Fibroblast of lung (primary cell): Measurements from ENCODE around the gene DGCR8. TPM values are rescaled to one million over a fixed set of nuclear protein-coding genes. Genes with fewer than 3 reads are reported as not detected.

ENCODE experiments used
- DNase-seq, 2 donors: peaks; one replicate each; pipeline versions ENCODE4 v3.0.0 to v3.0.0-alpha.2; 2010; ENCODE audit warnings: low read depth in 2 of 2
- H2AFZ ChIP-seq: 2 replicates; pipeline ENCODE4 v1.5.1; 2012; ENCODE audit warnings: low read length, control low read depth, inconsistent platforms
- H3K27ac ChIP-seq: 2 replicates; pipeline ENCODE4 v1.5.1; 2011; ENCODE audit warnings: low read length, control low read depth; ENCODE audit not compliant: insufficient read depth
- H3K27me3 ChIP-seq: 2 replicates; pipeline ENCODE4 v1.5.1; 2011; ENCODE audit warnings: mild to moderate bottlenecking, low read length; ENCODE audit not compliant: control insufficient read depth, insufficient read depth
- H3K36me3 ChIP-seq: 2 replicates; pipeline ENCODE4 v1.5.1; 2011; ENCODE audit warnings: low read length; ENCODE audit not compliant: control insufficient read depth, insufficient read depth
- H3K4me1 ChIP-seq: 2 replicates; pipeline ENCODE4 v1.5.1; 2011; ENCODE audit warnings: low read length; ENCODE audit not compliant: control insufficient read depth, insufficient read depth; ENCODE audit errors: extremely low read depth
- H3K4me2 ChIP-seq: 2 replicates; pipeline ENCODE4 v1.5.1; 2011; ENCODE audit warnings: low read length, control low read depth; ENCODE audit not compliant: insufficient read depth; ENCODE audit errors: extremely low read depth
- H3K4me3 ChIP-seq, 4 experiments: fragments of 200-600 bp in 1 of 4; sonication (generic) in 1 of 4; replicated peaks in 1 of 4; 2 replicates each; pipeline ENCODE4 v1.5.1; 2011 to 2016; ENCODE audit warnings: low read length in 4 of 4, low read depth in 3 of 4, mild to moderate bottlenecking in 3 of 4, control low read depth in 2 of 4, inconsistent platforms in 1 of 4, mixed read lengths in 1 of 4; ENCODE audit not compliant: insufficient read depth in 1 of 4; ENCODE audit errors: control extremely low read depth in 1 of 4
- H3K79me2 ChIP-seq: 2 replicates; pipeline ENCODE4 v1.5.1; 2012; ENCODE audit warnings: mild to moderate bottlenecking, low read length, inconsistent platforms; ENCODE audit not compliant: control insufficient read depth, insufficient read depth
- H3K9ac ChIP-seq: 2 replicates; pipeline ENCODE4 v1.5.1; 2011; ENCODE audit warnings: mild to moderate bottlenecking, low read length, control low read depth; ENCODE audit not compliant: insufficient read depth
- H3K9me3 ChIP-seq: 2 replicates; pipeline ENCODE4 v1.5.1; 2012; ENCODE audit warnings: low read depth, low read length; ENCODE audit not compliant: control insufficient read depth, insufficient read depth
- H4K20me1 ChIP-seq: 2 replicates; pipeline ENCODE4 v1.5.1; 2011; ENCODE audit warnings: low read length; ENCODE audit not compliant: control insufficient read depth, insufficient read depth; ENCODE audit errors: extremely low read depth
- EZH2 ChIP-seq: IDR thresholded peaks from 2 replicates; pipeline ENCODE4 v1.5.1; 2012; ENCODE audit warnings: low read length, control low read depth, mild to moderate bottlenecking; ENCODE audit errors: missing control alignments
- polyA plus RNA-seq, 2 donors: library from polyadenylated mRNA; depleted of rRNA in 1 of 2; stranded (reverse) in 1 of 2; unstranded in 1 of 2; fragments of >200 nt; gene quantifications; 2 replicates each; pipeline ENCODE4 v1.2.1, GENCODE V29; 2011 to 2012; ENCODE audit warnings: missing spikeins in 1 of 2
- total RNA-seq: library from RNA; depleted of rRNA; stranded (reverse); fragments of >200 nt; gene quantifications from 2 replicates; pipeline ENCODE4 v1.2.1, GENCODE V29; 2014
- TF ChIP-seq, protein P1 (sequence below), 2 donors: IDR thresholded peaks in 1 of 2; conservative IDR thresholded peaks in 1 of 2; 1 replicate in 1 of 2; 2 replicates in 1 of 2; pipeline ENCODE4 v1.5.1; 2011 to 2012; ENCODE audit warnings: low read length in 2 of 2, control low read depth in 1 of 2, inconsistent platforms in 1 of 2, low read depth in 1 of 2, mild to moderate bottlenecking in 1 of 2

The DGCR8 gene
- total and polyA plus RNA-seq, 2 donors (not counting 1 experiment from before 2014, with no cell fraction given) = 18.8 to 21.3 TPM

GRCh38 chr22:20133930-20134549 lies 54.0 kb downstream of the DGCR8 start:
- TF ChIP-seq, protein P1, sequence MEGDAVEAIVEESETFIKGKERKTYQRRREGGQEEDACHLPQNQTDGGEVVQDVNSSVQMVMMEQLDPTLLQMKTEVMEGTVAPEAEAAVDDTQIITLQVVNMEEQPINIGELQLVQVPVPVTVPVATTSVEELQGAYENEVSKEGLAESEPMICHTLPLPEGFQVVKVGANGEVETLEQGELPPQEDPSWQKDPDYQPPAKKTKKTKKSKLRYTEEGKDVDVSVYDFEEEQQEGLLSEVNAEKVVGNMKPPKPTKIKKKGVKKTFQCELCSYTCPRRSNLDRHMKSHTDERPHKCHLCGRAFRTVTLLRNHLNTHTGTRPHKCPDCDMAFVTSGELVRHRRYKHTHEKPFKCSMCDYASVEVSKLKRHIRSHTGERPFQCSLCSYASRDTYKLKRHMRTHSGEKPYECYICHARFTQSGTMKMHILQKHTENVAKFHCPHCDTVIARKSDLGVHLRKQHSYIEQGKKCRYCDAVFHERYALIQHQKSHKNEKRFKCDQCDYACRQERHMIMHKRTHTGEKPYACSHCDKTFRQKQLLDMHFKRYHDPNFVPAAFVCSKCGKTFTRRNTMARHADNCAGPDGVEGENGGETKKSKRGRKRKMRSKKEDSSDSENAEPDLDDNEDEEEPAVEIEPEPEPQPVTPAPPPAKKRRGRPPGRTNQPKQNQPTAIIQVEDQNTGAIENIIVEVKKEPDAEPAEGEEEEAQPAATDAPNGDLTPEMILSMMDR (conservative IDR thresholded peaks at IDR 0.05 in 1 of 2, IDR thresholded peaks at IDR 0.05 in 1 of 2; ENCODE audit: low read depth in 1 of 2, low read length in 2 of 2) = no peak
- no peak for TF ChIP-seq EZH2
- Histone ChIP-seq H3K9me3 (no peaks in the 10 kb centered on the region), H3K79me2 (peaks cover 58% of the 10 kb centered on the region), H3K27ac (no peak overlapping the region), H3K4me2 (no peak overlapping the region), H3K36me3 (no peaks in the 10 kb centered on the region), H3K4me1 (peaks cover 5% of the 10 kb centered on the region), H4K20me1 (no peaks in the 10 kb centered on the region), H3K4me3 (no peak overlapping the region), H3K9ac (no peak overlapping the region), H2AFZ (no peak overlapping the region), H3K27me3 (no peaks in the 10 kb centered on the region)
- DNase-seq = no peak

DNA sequence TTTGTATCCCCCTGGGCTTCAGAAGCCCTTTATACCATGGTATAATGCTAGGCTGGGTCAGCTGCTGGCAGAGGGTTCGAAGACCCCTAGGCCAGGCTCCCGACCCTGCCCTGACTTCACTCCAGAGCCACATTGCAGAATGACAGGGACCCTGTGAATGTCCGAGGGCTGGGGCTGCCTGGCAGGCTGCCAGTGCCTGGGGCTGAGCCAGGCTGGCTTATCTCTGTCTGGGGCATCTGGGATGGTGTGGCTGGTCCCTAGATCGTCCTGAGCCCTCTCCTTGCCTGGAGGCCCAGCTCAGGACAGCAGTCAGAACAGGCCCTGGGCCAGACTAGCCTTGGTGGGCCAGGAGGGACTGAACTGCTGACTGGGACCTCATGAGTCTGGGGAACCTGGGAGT lies 55.2 kb downstream of the DGCR8 start:
- no peak overlapping the region for H3K27ac ChIP-seq
- no peaks in the 10 kb centered on the region for H3K27me3 ChIP-seq
- H3K4me2 ChIP-seq = no peak overlapping the region
- no peak for TF ChIP-seq EZH2
- TF ChIP-seq, protein P1 (conservative IDR thresholded peaks at IDR 0.05 in 1 of 2, IDR thresholded peaks at IDR 0.05 in 1 of 2; ENCODE audit: low read depth in 1 of 2, low read length in 2 of 2) = no peak
- no peaks in the 10 kb centered on the region for H4K20me1 ChIP-seq
- H3K79me2 ChIP-seq = peaks cover 60% of the 10 kb centered on the region
- DNase-seq = no peak
- H3K9me3 ChIP-seq = no peaks in the 10 kb centered on the region
- H3K36me3 ChIP-seq = peaks cover 5% of the 10 kb centered on the region
- peaks cover 5% of the 10 kb centered on the region for H3K4me1 ChIP-seq
- H3K4me3 ChIP-seq = no peak overlapping the region
- no peak overlapping the region for H3K9ac ChIP-seq
- no peak overlapping the region for H2AFZ ChIP-seq

DNA sequence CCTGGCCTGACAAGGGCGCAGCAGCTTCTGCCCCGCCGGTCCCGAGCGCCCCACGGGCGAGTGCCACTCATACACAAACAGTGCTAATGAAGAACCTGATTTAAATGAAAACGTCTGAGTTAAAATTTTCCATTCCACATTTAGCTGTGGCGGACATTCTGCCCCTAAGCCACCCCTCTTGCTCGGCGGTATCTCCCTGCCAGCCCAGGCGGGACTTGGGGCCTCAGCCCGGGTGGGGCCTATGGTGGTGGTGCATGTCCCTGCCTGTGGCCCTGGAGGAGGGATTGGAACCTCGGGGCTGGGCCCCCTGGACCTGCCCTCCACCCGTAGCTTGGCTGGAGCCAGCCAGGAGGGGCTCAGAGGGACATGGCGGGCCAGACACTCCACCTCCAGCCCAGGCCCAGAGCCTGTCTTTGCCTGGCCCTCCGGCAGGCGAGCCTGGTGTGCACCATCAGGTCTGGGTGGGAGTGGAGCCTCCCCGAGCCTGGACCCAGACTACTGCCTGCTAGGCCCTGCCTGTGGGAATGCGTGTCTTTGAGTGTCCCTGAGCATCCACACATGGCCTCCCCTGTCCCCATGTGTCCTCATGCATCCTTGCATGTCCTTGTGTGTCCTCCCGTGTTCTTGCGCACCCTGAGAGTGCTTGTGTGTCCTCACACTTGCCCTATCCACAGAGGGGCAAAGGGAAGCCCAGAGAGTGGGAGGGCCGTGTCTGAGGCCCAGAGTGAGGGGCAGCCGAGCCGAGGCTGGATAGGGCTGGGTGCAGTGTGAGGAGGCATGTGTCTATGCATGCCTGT lies 56.0 kb downstream of the DGCR8 start:
- peaks cover 60% of the 10 kb centered on the region for H3K79me2 ChIP-seq
- H3K9ac ChIP-seq = no peak overlapping the region
- no peak overlapping the region for H3K27ac ChIP-seq
- H3K27me3 ChIP-seq = no peaks in the 10 kb centered on the region
- H3K4me2 ChIP-seq = no peak overlapping the region
- TF ChIP-seq, protein P1 (conservative IDR thresholded peaks at IDR 0.05 in 1 of 2, IDR thresholded peaks at IDR 0.05 in 1 of 2; ENCODE audit: low read depth in 1 of 2, low read length in 2 of 2) = no peak
- no peak for TF ChIP-seq EZH2
- H3K4me3 ChIP-seq = no peak overlapping the region
- no peaks in the 10 kb centered on the region for H4K20me1 ChIP-seq
- no peak overlapping the region for H2AFZ ChIP-seq
- no peaks in the 10 kb centered on the region for H3K9me3 ChIP-seq
- H3K36me3 ChIP-seq = peaks cover 5% of the 10 kb centered on the region
- H3K4me1 ChIP-seq = peaks cover 5% of the 10 kb centered on the region
- no peak for DNase-seq
